ENCODE data around the gene COMT.

- TF ChIP-seq ZNF431 (CRISPR knock-in tag; IDR thresholded peaks at IDR 0.05) (no peak), ZBED1 (IDR thresholded peaks at IDR 0.05) (no peak), RCOR1 (IDR thresholded peaks at IDR 0.05; ENCODE audit: borderline replicate concordance in 1 of 2, low read depth in 2 of 2, low read length in 2 of 2) (no peak), STAT5B (CRISPR knock-in tag; IDR thresholded peaks at IDR 0.05) (no peak), NR2C2 (CRISPR knock-in tag; IDR thresholded peaks at IDR 0.05) (no peak), NR2C2 (tag; IDR thresholded peaks at IDR 0.05) (no peak), POLR2AphosphoS5 (IDR thresholded peaks at IDR 0.05; ENCODE audit: control insufficient read depth, insufficient read depth, low read depth, low read length) (no peak; the same call in 1 of the 2 replicates)
Measured at GRCh38 chr22:19932367-19933206, 9.0 kb upstream of the COMT start.
